Astrocyte (in vitro differentiated cells and primary cell): Measurements from ENCODE around the gene KHSRP. TPM values are rescaled to one million over a fixed set of nuclear protein-coding genes. Genes with fewer than 3 reads are reported as not detected.
A peak's percentile ranks its signal among the peaks of the same experiment; 100 is the strongest.

Source experiments
- microRNA-seq: library from miRNA; unstranded; fragments of <30 nt; microRNA quantifications from one replicate; pipeline ENCODE4 v1.2.0, GENCODE V29; 2020
- total RNA-seq: library from RNA; stranded (reverse); gene quantifications from 2 replicates; pipeline ENCODE4 v1.2.1, GENCODE V29; 2021

KHSRP gene
- total RNA-seq, 1 donor from 2014 or later: 297 TPM

Small RNA genes lying within 50 kb of the gene (microRNA-seq; reads per million reads assigned to microRNA genes)
- gene MIR3940 (35.9 reads per million, percentile 54 among the genes with 10 or more reads in this experiment), gene MIR6790 (not detected), gene MIR6885 (6.6 reads per million, percentile 27 among the genes with 10 or more reads in this experiment)

Other genes with a start within 250 kb of the KHSRP start
- 41.6 and 46.0 TPM in 2 replicates for gene MLLT1, start 144.8 kb downstream of the KHSRP start, total RNA-seq
- not detected in 2 replicates for gene ACER1, start 91.2 kb downstream of the KHSRP start, total RNA-seq
- gene CLPP, start 63.3 kb downstream of the KHSRP start, total RNA-seq: 90.5 and 93.8 TPM in 2 replicates
- 58.4 and 63.2 TPM in 2 replicates for gene ALKBH7, start 52.0 kb downstream of the KHSRP start, total RNA-seq
- gene PSPN, start 48.9 kb downstream of the KHSRP start, total RNA-seq: 2.8 and 3.0 TPM in 2 replicates
- gene GTF2F1, start 31.6 kb downstream of the KHSRP start, total RNA-seq: 92.3 and 95.4 TPM in 2 replicates
- 0.55 and 0.75 TPM in 2 replicates for gene SLC25A41, start 9.0 kb upstream of the KHSRP start, total RNA-seq
- gene SLC25A23, start 35.0 kb upstream of the KHSRP start, total RNA-seq: 37.5 and 41.8 TPM in 2 replicates
- 1.2 and 1.6 TPM in 2 replicates for gene CRB3, start 39.5 kb upstream of the KHSRP start, total RNA-seq
- 0.19 TPM in 1 of 2 replicates, not detected in the other for gene DENND1C, start 57.0 kb upstream of the KHSRP start, total RNA-seq
- gene TUBB4A, start 77.5 kb upstream of the KHSRP start, total RNA-seq: 0.75 and 1.7 TPM in 2 replicates
- 2.3 and 2.4 TPM in 2 replicates for gene TNFSF9, start 106.2 kb upstream of the KHSRP start, total RNA-seq
- 0.34 and 0.48 TPM in 2 replicates for gene CD70, start 166.3 kb upstream of the KHSRP start, total RNA-seq
- not detected in 2 replicates for gene TNFSF14, start 245.3 kb upstream of the KHSRP start, total RNA-seq